GM12891 (cell line): ENCODE results near the gene SLC16A4.
"Not testable (repeated sequence)": the region's sequence is repeated elsewhere in the genome, so short reads cannot be mapped to it uniquely, and the experiment has no call there.

Source experiments
- POLR2A ChIP-seq: IDR thresholded peaks from 2 replicates; pipeline ENCODE4 v1.6.1; 2011; ENCODE audit warnings: low read depth, low read length, control low read depth
- POLR2AphosphoS5 ChIP-seq: IDR thresholded peaks from 2 replicates; pipeline ENCODE4 v1.6.1; 2011; ENCODE audit warnings: low read depth, low read length, control low read depth
- POU2F2 ChIP-seq: IDR thresholded peaks from 2 replicates; pipeline ENCODE4 v1.6.1; 2011; ENCODE audit warnings: low read depth, mild to moderate bottlenecking, control low read depth, low read length, moderate library complexity
- TAF1 ChIP-seq: IDR thresholded peaks from 2 replicates; pipeline ENCODE4 v1.6.1; 2011; ENCODE audit warnings: low read depth, low read length, control low read depth

GRCh38 chr1:110439873-110440272, 49.0 kb upstream of the SLC16A4 start:
- not testable (repeated sequence) for TF ChIP-seq TAF1, POLR2AphosphoS5, POU2F2, POLR2A
